Measurements from ENCODE around the gene TEAD4.

Gene TEAD4

GRCh38 chr12:3081886-3082285 lies 122.7 kb downstream of the TEAD4 start:
- DNase-seq (ENCODE audit: low read depth in 2 of 2): no peak

- DNase-seq (ENCODE audit: low read depth in 2 of 2): no peak
Measured at GRCh38 chr12:3083241-3083920, 124.2 kb downstream of the TEAD4 start.

- no peak for DNase-seq (ENCODE audit: low read depth in 2 of 2)
Measured at GRCh38 chr12:3083921-3084347, 124.7 kb downstream of the TEAD4 start.

GRCh38 chr12:3084742-3085141 lies 125.5 kb downstream of the TEAD4 start:
- DNase-seq (ENCODE audit: low read depth in 2 of 2): no peak

GRCh38 chr12:3085341-3086139 lies 126.3 kb downstream of the TEAD4 start:
- no peak for DNase-seq (ENCODE audit: low read depth in 2 of 2)

GRCh38 chr12:3086211-3086610 lies 127.0 kb downstream of the TEAD4 start:
- no peak for DNase-seq (ENCODE audit: low read depth in 2 of 2)

GRCh38 chr12:3086729-3087323 lies 127.6 kb downstream of the TEAD4 start:
- DNase-seq (ENCODE audit: low read depth in 2 of 2): no peak

GRCh38 chr12:3087758-3088650 lies 128.8 kb downstream of the TEAD4 start:
- no peak for DNase-seq (ENCODE audit: low read depth in 2 of 2)

- DNase-seq (ENCODE audit: low read depth in 2 of 2): no peak
Measured at GRCh38 chr12:3089588-3089987, 130.4 kb downstream of the TEAD4 start.
